SJCRH30 (cell line): ENCODE measurements around the gene HTR3E. TPM values are rescaled to one million over a fixed set of nuclear protein-coding genes. Genes with fewer than 3 reads are reported as not detected.
"Not testable (repeated sequence)": the region's sequence is repeated elsewhere in the genome, so short reads cannot be mapped to it uniquely, and the experiment has no call there.

Experiments
- DNase-seq, 2 experiments: peaks; one replicate each; pipeline ENCODE4 v3.0.0-alpha.2; 2015 to 2020
- H3K27ac ChIP-seq: fragments of 250-450 bp; sonication (Bioruptor Pico); 2 replicates; pipeline ENCODE4 v1.5.1; 2020; ENCODE audit warnings: mild to moderate bottlenecking, moderate library complexity
- H3K27me3 ChIP-seq: fragments of 250-450 bp; sonication (Bioruptor Pico); 2 replicates; pipeline ENCODE4 v1.5.1; 2020; ENCODE audit warnings: mild to moderate bottlenecking, moderate library complexity
- H3K36me3 ChIP-seq: fragments of 250-450 bp; sonication (Bioruptor Pico); 2 replicates; pipeline ENCODE4 v1.5.1; 2020; ENCODE audit warnings: mild to moderate bottlenecking, moderate library complexity
- H3K4me1 ChIP-seq: fragments of 250-450 bp; sonication (Bioruptor Pico); 2 replicates; pipeline ENCODE4 v1.5.1; 2020; ENCODE audit warnings: mild to moderate bottlenecking, moderate library complexity
- H3K4me3 ChIP-seq: fragments of 250-450 bp; sonication (Bioruptor Pico); 2 replicates; pipeline ENCODE4 v1.5.1; 2020; ENCODE audit warnings: mild to moderate bottlenecking, moderate library complexity
- H3K9me3 ChIP-seq: fragments of 250-450 bp; sonication (Bioruptor Pico); replicated peaks from 2 replicates; pipeline ENCODE4 v1.5.1; 2020; ENCODE audit warnings: mild to moderate bottlenecking, moderate library complexity
- total RNA-seq: library from RNA; depleted of rRNA; stranded (reverse); fragments of >200 nt; shearing (Covaris generic); gene quantifications from 2 replicates; pipeline ENCODE4 v1.2.3, GENCODE V29; 2014; rRNA removed

The HTR3E gene, protein sequence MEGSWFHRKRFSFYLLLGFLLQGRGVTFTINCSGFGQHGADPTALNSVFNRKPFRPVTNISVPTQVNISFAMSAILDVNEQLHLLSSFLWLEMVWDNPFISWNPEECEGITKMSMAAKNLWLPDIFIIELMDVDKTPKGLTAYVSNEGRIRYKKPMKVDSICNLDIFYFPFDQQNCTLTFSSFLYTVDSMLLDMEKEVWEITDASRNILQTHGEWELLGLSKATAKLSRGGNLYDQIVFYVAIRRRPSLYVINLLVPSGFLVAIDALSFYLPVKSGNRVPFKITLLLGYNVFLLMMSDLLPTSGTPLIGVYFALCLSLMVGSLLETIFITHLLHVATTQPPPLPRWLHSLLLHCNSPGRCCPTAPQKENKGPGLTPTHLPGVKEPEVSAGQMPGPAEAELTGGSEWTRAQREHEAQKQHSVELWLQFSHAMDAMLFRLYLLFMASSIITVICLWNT
- total RNA-seq: 6.5 and 8.0 TPM in 2 replicates

DNA sequence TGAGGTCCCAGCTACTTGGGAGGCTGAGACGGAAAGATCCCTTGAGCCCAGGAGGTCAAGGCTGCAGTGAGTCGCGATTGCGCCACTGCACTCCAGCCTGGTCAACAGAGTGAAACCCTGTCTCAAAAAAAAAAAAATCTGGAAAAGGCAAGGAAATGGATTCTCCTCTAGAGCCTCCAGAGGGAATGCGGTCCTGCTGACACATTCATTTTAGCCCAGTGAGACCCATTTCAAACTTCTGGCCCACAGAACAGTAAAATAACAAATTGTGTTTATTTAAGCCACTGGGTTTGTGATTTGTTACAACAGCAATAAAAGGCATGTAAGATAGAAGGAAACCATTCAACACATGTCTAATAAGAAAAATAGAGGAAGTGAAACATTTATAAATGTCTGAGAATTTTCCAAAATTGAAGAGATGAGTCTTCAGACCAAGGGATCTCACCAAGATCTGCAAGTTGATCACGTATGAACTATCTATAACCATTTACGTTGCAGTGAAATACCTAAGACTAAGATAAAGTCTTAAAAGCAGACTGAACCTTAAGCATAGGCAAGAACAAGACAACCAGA is at the start of gene HTR3E:
TSS of gene HTR3E (plus strand) at position 254 of the 573 bp plus-strand sequence. CDS start 466 bp downstream, outside the sequence.
- peaks cover 14% of the 10 kb centered on the region for H3K4me1 ChIP-seq
- no peak within 1 kb of the TSS for H3K27ac ChIP-seq
- no peaks in the 10 kb centered on the region for H3K36me3 ChIP-seq
- no peak for DNase-seq
- H3K4me3 ChIP-seq: no peak within 1 kb of the TSS
- no peaks in the 10 kb centered on the region for H3K27me3 ChIP-seq
- peaks cover 5% of the 10 kb centered on the region for H3K9me3 ChIP-seq

DNA sequence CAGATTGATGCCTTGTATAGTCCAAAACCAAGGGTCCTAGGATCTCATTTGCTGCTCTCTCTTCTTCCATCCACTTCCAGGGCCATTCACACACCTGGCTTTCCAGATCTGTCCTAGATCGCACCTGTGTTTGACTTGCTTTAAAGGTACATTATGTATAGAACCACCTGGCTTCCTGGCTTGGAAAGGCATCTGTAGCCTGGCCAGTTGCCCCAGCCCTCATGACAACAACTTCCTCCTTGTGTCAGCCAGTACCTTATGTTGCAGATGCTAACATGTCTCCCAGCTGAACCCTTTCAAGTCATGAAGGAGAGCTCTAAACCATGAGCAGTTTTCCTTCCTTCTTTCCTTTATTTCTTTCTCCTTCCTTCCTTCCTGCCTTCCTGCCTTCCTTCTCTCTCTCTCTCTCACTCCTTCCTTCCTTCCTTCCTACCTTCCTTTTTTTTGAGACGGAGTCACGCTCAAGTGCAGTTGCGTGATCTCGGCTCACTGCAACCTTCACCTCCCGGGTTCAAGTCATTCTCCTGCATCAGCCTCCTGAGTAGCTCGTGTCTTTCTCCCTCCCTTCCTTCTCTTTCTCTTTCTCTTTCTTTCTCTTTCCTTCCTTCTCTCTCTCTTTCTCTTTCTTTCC is 46.5 kb upstream of the HTR3E start:
- Histone ChIP-seq H3K4me1 (no peaks in the 10 kb centered on the region), H3K27ac (no peak overlapping the region), H3K9me3 (no peaks in the 10 kb centered on the region), H3K4me3 (no peak overlapping the region), H3K36me3 (no peaks in the 10 kb centered on the region), H3K27me3 (no peaks in the 10 kb centered on the region)
- DNase-seq: no peak

DNA sequence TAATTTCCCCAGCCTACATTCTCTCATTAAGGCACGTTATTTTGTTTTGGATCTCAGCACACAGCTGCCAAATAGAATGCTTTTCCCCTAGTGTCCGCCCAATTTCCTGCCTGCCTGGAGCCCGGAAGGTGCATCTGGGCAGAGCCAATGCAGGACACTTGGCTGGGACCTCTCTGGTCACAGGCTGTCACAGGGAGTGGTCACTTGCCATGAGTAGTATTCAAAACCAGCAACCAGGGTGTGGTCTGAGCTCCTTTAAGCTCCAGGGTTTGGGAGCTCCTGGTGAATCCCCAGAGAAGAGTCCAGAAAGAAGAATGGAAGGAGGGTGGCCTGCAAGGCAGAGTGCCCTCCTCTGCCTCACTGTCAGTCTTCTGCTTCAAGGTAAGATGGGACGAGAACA is 44.1 kb upstream of the HTR3E start, which contains the start of gene HTR3C:
TSS of gene HTR3C (plus strand) at position 281 of the 400 bp plus-strand sequence. CDS start at position 315, 34 bp downstream.
- no peak for DNase-seq
- no peaks in the 10 kb centered on the region for H3K36me3 ChIP-seq
- H3K27me3 ChIP-seq: no peaks in the 10 kb centered on the region
- no peaks in the 10 kb centered on the region for H3K9me3 ChIP-seq
- H3K4me1 ChIP-seq: no peaks in the 10 kb centered on the region
- H3K27ac ChIP-seq: no peak within 1 kb of the TSS
- no peak within 1 kb of the TSS for H3K4me3 ChIP-seq

DNA sequence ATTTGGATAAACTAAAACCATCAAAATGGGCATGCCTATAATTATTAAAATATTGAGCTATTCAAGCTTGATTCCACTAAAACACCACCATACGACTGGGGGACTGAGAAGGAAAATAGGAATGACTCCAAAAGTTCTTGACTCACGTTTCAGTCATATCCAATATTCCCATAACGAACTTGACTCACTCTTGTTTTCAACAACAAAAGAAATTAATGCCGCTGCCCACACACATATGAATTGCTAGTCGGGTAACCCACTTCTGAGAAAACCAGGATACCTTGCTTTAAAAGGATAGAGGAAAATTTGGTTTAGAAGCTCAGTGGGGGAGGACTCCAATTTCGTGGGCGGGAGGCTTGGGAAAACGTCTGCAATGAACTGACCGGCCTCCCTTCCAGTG is 38.8 kb upstream of the HTR3E start:
- Histone ChIP-seq H3K27me3 (no peaks in the 10 kb centered on the region), H3K4me3 (no peak overlapping the region), H3K9me3 (no peaks in the 10 kb centered on the region), H3K36me3 (no peaks in the 10 kb centered on the region), H3K27ac (no peak overlapping the region), H3K4me1 (no peaks in the 10 kb centered on the region)
- no peak for DNase-seq

DNA sequence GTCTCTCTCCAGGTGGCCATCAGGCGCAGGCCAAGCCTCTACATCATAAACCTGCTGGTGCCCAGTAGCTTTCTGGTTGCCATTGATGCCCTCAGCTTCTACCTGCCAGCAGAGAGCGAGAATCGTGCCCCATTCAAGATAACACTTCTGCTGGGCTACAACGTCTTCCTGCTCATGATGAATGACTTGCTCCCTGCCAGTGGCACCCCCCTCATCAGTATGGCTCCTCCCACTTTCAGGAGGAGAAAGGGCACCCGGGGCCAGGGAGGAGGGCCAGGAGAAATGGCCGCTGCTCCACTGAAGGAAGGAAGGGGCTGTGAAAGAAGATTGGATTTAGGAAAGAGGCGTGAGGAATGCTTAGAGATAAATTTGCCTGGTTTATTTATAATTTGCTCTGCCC is 37.4 kb upstream of the HTR3E start:
- Histone ChIP-seq H3K27me3 (no peaks in the 10 kb centered on the region), H3K27ac (no peak overlapping the region), H3K4me1 (no peaks in the 10 kb centered on the region), H3K4me3 (no peak overlapping the region), H3K36me3 (no peaks in the 10 kb centered on the region), H3K9me3 (no peaks in the 10 kb centered on the region)
- no peak for DNase-seq

DNA sequence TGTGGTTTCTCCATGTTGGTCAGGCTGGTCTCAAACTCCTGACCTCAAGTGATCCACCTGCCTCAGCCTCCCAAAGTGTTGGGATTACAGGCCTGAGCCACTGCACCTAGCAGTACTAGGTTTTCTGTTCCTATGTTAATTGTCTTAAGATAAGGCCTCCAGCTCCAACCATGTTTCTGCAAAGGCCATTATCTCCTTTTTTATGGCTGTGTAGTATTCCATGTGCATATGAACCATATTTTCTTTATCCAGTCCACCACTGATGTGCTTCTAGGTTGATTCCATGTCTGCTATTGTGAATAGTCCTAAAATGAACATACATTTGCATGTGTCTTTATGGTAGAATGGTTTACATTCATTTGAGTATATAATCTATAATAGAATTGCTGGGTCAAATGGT is 34.2 kb upstream of the HTR3E start:
- DNase-seq: no peak

DNA sequence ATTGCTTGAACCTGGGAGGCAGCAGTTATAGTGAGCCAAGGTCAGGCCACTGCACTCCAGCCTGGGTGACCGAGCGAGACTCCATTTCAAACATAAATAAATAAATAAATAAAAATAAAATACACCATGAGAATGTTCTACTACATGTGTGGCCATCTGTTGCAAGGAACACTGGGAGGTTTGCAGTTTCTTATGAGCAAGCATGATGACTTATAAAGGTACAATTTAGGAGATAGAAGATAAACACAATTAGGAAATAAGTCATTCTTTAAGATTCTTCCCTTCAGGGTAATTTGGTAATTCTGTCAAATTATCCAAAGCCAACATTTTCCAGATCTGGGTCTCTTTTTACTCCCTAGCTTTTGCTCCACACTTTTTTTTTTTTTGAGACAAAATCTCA is 30.7 kb upstream of the HTR3E start:
- H3K4me1 ChIP-seq: no peaks in the 10 kb centered on the region
- H3K4me3 ChIP-seq: no peak overlapping the region
- no peaks in the 10 kb centered on the region for H3K27me3 ChIP-seq
- no peaks in the 10 kb centered on the region for H3K36me3 ChIP-seq
- no peaks in the 10 kb centered on the region for H3K9me3 ChIP-seq
- H3K27ac ChIP-seq: no peak overlapping the region
- DNase-seq: no peak

More for the DNA sequence above, 34.2 kb upstream of the HTR3E start:
- Histone ChIP-seq H3K27ac (no peak overlapping the region), H3K4me1 (no peaks in the 10 kb centered on the region), H3K4me3 (no peak overlapping the region), H3K27me3 (no peaks in the 10 kb centered on the region), H3K36me3 (no peaks in the 10 kb centered on the region), H3K9me3 (no peaks in the 10 kb centered on the region)

DNA sequence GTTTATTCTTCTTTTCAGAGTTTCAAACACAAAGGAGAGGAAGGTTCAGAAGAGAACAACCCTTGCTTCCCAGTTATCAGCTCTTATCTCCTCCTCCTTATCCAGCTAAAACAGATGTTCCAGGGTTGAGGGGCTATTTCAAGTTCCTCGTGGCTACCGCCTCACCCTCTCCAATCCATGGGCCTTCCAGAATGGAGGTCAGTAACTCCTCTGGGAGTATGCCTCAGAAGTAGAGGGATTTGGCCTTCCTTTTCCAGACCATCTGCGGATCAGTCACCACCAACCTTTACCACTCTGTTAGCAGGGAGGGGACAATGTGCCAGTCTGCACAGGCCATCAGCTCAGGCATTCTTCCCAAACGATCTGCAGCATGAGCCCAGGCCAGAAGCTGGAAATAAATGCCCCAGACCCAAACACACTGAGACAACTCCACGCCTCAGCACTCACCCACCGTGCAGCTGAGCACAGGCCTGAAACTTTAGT is 29.2 kb upstream of the HTR3E start:
- no peak overlapping the region for H3K27ac ChIP-seq
- H3K4me1 ChIP-seq: no peaks in the 10 kb centered on the region
- H3K9me3 ChIP-seq: no peaks in the 10 kb centered on the region
- H3K36me3 ChIP-seq: no peaks in the 10 kb centered on the region
- no peak overlapping the region for H3K4me3 ChIP-seq
- no peak for DNase-seq
- no peaks in the 10 kb centered on the region for H3K27me3 ChIP-seq

DNA sequence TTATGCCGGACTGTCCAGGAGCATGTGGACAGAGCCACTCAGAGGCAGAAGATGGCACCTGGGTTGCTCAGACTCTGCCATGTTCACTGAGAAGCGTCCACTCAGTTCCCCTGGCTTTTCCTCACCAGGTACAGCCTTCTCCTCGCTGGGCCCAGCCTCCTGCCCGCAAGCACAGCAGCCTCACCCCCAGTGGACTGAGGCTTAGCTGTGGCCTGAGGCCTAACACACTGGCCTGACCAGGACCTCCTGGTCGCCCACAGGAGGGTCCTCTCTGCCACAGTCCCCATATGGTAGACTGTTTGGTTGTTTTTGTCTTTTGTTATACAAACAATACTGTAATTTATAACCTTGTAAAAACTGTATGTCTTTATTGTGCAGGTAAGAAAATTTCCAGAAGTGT is 28.5 kb upstream of the HTR3E start:
- Histone ChIP-seq H3K27ac (no peak overlapping the region), H3K36me3 (no peaks in the 10 kb centered on the region), H3K4me1 (no peaks in the 10 kb centered on the region), H3K9me3 (no peaks in the 10 kb centered on the region), H3K4me3 (no peak overlapping the region), H3K27me3 (no peaks in the 10 kb centered on the region)
- no peak for DNase-seq

DNA sequence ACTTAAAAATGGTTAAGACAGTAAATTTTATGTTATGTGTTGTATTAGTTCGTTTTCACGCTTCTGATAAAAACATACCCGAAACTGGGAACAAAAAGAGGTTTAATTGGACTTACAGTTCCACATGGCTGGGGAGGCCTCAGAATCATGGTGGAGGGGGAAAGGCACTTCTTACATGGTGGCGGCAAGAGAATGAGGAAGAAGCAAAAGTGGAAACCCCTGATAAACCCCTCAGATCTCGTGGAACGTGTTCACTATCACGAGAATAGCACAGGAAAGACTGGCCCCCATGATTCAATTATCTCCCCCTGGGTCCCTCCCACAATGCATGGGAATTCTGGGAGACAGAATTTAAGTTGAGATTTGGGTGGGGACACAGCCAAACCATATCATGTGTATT is 25.7 kb upstream of the HTR3E start:
- DNase-seq, H3K27me3 ChIP-seq, H3K27ac ChIP-seq, H3K9me3 ChIP-seq, H3K36me3 ChIP-seq, H3K4me1 ChIP-seq, H3K4me3 ChIP-seq: not testable (repeated sequence)

DNA sequence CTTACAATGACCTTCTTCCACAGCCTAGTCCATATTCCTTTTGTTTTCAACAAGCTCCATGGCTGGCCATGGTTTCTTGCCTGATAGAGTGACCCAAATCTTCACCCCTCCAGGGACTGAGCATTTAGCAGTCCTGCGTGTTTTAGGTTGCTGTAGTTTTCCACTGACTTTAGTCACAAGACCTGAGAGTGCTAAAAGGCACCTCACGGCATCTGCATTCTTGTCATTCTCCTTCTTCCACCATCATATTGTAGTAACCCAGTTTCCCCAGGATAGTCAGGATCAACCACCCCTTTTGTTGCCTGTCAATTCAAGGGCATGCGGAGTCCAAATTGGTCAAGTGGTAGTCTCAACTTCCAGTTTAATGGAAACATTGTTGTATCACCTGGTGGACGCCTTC is 23.2 kb upstream of the HTR3E start:
- no peak for DNase-seq
- Histone ChIP-seq H3K27me3 (no peaks in the 10 kb centered on the region), H3K9me3 (no peaks in the 10 kb centered on the region)

DNA sequence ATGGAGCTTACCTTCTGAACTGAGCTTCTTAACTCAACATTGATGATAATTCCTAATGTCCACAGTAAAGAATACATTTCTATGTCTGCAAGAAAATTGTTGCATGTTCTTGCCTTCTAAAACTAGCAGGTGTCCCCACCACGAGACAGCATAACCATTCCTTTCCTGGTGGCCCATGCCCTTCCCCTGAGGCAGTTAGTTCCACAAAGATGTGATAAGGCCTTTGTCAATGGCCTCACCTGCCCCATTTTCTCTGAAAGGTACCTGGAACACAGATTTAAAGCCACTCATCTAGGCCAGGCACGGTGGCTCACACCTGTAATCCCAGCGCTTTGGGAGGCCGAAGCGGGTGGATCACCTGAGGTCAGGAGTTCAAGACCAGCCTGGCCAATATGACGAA is 21.0 kb upstream of the HTR3E start:
- H3K36me3 ChIP-seq: no peaks in the 10 kb centered on the region
- no peaks in the 10 kb centered on the region for H3K4me1 ChIP-seq
- no peak for DNase-seq
- H3K27me3 ChIP-seq: no peaks in the 10 kb centered on the region
- H3K4me3 ChIP-seq: no peak overlapping the region
- no peak overlapping the region for H3K27ac ChIP-seq
- no peaks in the 10 kb centered on the region for H3K9me3 ChIP-seq

More for the DNA sequence above, 23.2 kb upstream of the HTR3E start:
- no peaks in the 10 kb centered on the region for H3K36me3 ChIP-seq
- H3K27ac ChIP-seq: no peak overlapping the region
- H3K4me3 ChIP-seq: no peak overlapping the region
- H3K4me1 ChIP-seq: no peaks in the 10 kb centered on the region

DNA sequence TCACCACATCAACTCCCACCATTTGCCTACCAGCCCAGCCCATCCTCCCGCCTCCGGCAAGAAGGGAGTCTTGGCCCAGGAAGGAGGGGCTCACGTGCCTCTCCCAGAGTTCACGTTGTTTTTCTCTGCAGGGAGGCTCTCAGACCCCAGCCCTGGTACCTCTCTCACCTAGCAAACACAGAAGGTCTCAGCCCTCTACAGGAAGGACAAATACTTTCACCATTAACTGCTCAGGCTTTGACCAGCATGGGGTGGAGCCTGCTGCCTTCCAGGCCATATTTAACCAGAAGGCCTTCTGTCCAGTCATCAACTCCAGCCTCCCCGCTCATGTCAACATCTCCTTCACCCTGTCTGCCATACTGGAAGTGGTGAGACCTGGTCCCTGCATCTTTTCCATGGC is 19.0 kb upstream of the HTR3E start:
- H3K27me3 ChIP-seq: no peaks in the 10 kb centered on the region

DNA sequence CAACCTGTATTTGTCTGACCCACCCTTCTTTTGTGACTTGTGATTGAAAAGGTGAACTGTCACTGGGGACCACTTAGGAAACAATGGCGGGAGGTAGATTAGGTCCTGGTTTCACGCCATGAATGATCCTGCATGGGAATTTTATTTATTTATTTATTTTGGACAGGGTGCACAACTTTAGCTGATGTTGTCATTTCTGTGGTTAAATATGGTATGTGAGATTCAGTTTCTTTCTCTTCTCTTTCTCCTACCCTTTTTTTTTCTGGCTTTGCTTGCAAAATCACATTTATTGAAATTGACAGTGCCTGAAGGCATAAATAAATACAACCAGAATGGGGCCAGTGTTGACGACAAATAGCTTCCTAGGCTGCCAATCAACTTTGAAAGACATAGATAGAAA is 18.0 kb upstream of the HTR3E start:
- H3K9me3 ChIP-seq: no peaks in the 10 kb centered on the region
- H3K36me3 ChIP-seq: no peaks in the 10 kb centered on the region
- no peaks in the 10 kb centered on the region for H3K4me1 ChIP-seq
- H3K4me3 ChIP-seq: no peak overlapping the region
- H3K27me3 ChIP-seq: no peaks in the 10 kb centered on the region
- no peak overlapping the region for H3K27ac ChIP-seq
- DNase-seq: no peak

More for the DNA sequence above, 19.0 kb upstream of the HTR3E start:
- no peak overlapping the region for H3K4me3 ChIP-seq
- H3K4me1 ChIP-seq: no peaks in the 10 kb centered on the region
- no peak overlapping the region for H3K27ac ChIP-seq
- H3K9me3 ChIP-seq: no peaks in the 10 kb centered on the region
- H3K36me3 ChIP-seq: no peaks in the 10 kb centered on the region
- DNase-seq: no peak
